Thyroid gland (tissue), 4 donors: ENCODE data around the gene NT5C1A.

ENCODE experiments used
- CTCF ChIP-seq, 6 experiments: fragments of 200-600 bp in 3 of 6; fragments of 450-650 bp in 3 of 6; sonication (generic) in 3 of 6; IDR thresholded peaks; one replicate each; pipeline ENCODE4 v1.5.1; 2016 to 2019; ENCODE audit warnings: antibody characterized with exemption in 6 of 6, mild to moderate bottlenecking in 2 of 6, inconsistent platforms in 1 of 6, moderate library complexity in 1 of 6
- POLR2A ChIP-seq, 2 donors: fragments of 450-650 bp; IDR thresholded peaks; one replicate each; pipeline ENCODE4 v1.6.1; 2017; ENCODE audit warnings: antibody characterized with exemption in 2 of 2, mild to moderate bottlenecking in 2 of 2, moderate library complexity in 1 of 2

DNA sequence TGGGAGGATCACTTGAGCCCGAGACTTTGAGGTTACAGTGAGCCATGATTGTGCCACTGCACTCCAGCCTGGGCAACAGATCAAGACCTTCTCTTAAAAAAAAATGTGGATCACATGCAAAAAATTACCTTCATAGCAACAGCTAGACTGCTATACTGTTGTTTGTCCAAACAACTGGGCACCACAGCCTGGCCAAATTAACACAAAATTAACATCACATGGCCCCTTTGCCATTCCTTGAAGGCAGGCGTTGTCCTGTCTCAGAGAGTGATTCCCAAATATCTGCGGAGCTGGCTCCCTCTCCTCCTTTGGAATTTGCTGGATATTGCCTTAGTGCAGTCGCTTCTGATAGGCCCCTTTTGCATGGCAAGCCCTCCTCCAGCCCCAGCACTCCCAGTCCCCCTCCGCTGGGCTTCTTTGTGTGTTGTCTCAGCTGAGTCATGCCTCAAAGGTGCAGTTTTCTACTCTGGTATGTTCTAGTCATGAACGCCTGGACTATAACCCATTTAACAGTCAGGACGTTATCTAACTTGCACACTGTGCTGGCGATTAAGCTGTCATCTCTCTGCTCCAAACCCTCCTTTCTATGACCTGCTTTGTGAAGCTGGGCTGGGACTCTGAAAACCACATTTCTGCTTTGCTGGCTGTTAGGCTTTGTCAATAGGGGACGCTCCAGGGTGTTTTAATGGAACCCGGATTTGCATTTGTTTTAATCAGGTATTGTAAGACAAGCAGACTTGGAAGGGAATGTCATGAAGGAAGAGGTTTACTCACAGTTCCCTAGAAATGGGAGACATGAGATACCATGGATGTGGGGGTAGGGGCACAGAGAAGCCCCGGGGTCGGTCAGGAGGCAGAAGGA, 39.4 kb upstream of the NT5C1A start:
- TF ChIP-seq CTCF (IDR thresholded peaks at IDR 0.05) (no peak), POLR2A (IDR thresholded peaks at IDR 0.05) (no peak)
